HepG2 (cell line): Measurements from ENCODE around the gene ZNF326. TPM values are rescaled to one million over a fixed set of nuclear protein-coding genes. Genes with fewer than 3 reads are reported as not detected.

Experiments used
- ARID4A ChIP-seq: sonication (generic); formaldehyde crosslinking; IDR thresholded peaks from 2 replicates; pipeline ENCODE4 v1.5.0; 2020; ENCODE audit warnings: mild to moderate bottlenecking, missing genetic modification reagents, borderline replicate concordance
- BHLHE40 ChIP-seq: IDR thresholded peaks from 2 replicates; pipeline ENCODE4 v1.6.1; 2011; ENCODE audit warnings: low read length, improper control_type of control experiment
- CBX5 ChIP-seq: sonication (generic); formaldehyde crosslinking; IDR thresholded peaks from 2 replicates; pipeline ENCODE4 v1.4.0; 2020; ENCODE audit warnings: missing genetic modification reagents, borderline replicate concordance
- EHMT2 ChIP-seq: fragments of 200-600 bp; sonication (generic); IDR thresholded peaks from 2 replicates; pipeline ENCODE4 v1.7.0; 2017; ENCODE audit warnings: antibody characterized with exemption, low read depth, low read length, borderline replicate concordance
- HOXA3 ChIP-seq: sonication (generic); formaldehyde crosslinking; IDR thresholded peaks from 2 replicates; pipeline ENCODE4 v1.5.0; 2020; ENCODE audit warnings: missing genetic modification reagents
- PAX8 ChIP-seq: sonication (generic); formaldehyde crosslinking; IDR thresholded peaks from 2 replicates; pipeline ENCODE4 v1.8.0; 2022; ENCODE audit warnings: mild to moderate bottlenecking, missing genetic modification reagents, borderline replicate concordance
- RAD21 ChIP-seq: fragments of 450-650 bp; formaldehyde crosslinking; IDR thresholded peaks from 2 replicates; pipeline ENCODE4 v1.5.0; 2020; ENCODE audit warnings: mild to moderate bottlenecking
- REXO4 ChIP-seq: sonication (generic); formaldehyde crosslinking; IDR thresholded peaks from 2 replicates; pipeline ENCODE4 v1.8.0; 2022; ENCODE audit warnings: missing genetic modification reagents, mild to moderate bottlenecking, borderline replicate concordance
- SP2 ChIP-seq: sonication (generic); formaldehyde crosslinking; IDR thresholded peaks from 2 replicates; pipeline ENCODE4 v1.5.1; 2020; ENCODE audit warnings: mild to moderate bottlenecking, missing genetic modification reagents
- SP4 ChIP-seq: sonication (generic); formaldehyde crosslinking; IDR thresholded peaks from 2 replicates; pipeline ENCODE4 v1.8.1; 2023; ENCODE audit warnings: mild to moderate bottlenecking, missing genetic modification reagents
- STAG1 ChIP-seq: sonication (generic); formaldehyde crosslinking; IDR thresholded peaks from 2 replicates; pipeline ENCODE4 v1.4.0; 2020; ENCODE audit warnings: missing genetic modification reagents
- ZEB1 ChIP-seq: IDR thresholded peaks from 2 replicates; pipeline ENCODE4 v1.6.1; 2012; ENCODE audit warnings: mild to moderate bottlenecking, low read depth, inconsistent platforms; ENCODE audit not compliant: insufficient replicate concordance
- ZMAT3 ChIP-seq: sonication (generic); formaldehyde crosslinking; conservative IDR thresholded peaks from 2 replicates; pipeline ENCODE4 v1.7.0; 2021; ENCODE audit warnings: missing genetic modification reagents
- ZNF235 ChIP-seq: sonication (generic); formaldehyde crosslinking; IDR thresholded peaks from 2 replicates; pipeline ENCODE4 v1.8.1; 2023; ENCODE audit warnings: mild to moderate bottlenecking, missing genetic modification reagents, borderline replicate concordance
- ZNF282 ChIP-seq: fragments of 450-650 bp; IDR thresholded peaks from 2 replicates; pipeline ENCODE4 v1.6.1; 2018; ENCODE audit not compliant: partially characterized antibody
- ZNF567 ChIP-seq: sonication (generic); formaldehyde crosslinking; IDR thresholded peaks from 2 replicates; pipeline ENCODE4 v1.8.1; 2023; ENCODE audit warnings: mild to moderate bottlenecking, missing genetic modification reagents, borderline replicate concordance
- ZNF609 ChIP-seq: sonication (generic); formaldehyde crosslinking; IDR thresholded peaks from 2 replicates; pipeline ENCODE4 v1.4.0; 2020; ENCODE audit warnings: mild to moderate bottlenecking, missing genetic modification reagents, borderline replicate concordance
- polyA plus RNA-seq, 8 experiments: library from polyadenylated mRNA; depleted of rRNA in 3 of 8; stranded (reverse) in 7 of 8; unstranded in 1 of 8; fragments of >200 nt; fragmentation: Illumina TruSeq in 4 of 8; extraction: Trizol in 4 of 8; gene quantifications; 2 replicates each; pipeline versions ENCODE4 v1.2.1 to v1.2.3, GENCODE V29; 2011 to 2016; ENCODE audit warnings: low read depth in 4 of 8, missing spikeins in 1 of 8, mixed read lengths in 1 of 8; ENCODE audit not compliant: insufficient read depth in 1 of 8
- total RNA-seq, 5 experiments: library from RNA; depleted of rRNA; stranded (reverse); fragments of >200 nt; fragmentation: Illumina TruSeq; extraction: Trizol; gene quantifications; 2 replicates each; pipeline ENCODE4 v1.2.3, GENCODE V29; 2016; ENCODE audit warnings: low read depth in 1 of 5
- TF ChIP-seq, protein P1 (sequence below): sonication (generic); formaldehyde crosslinking; IDR thresholded peaks from 2 replicates; pipeline ENCODE4 v1.8.0; 2022; ENCODE audit warnings: missing genetic modification reagents, low read depth, mild to moderate bottlenecking, borderline replicate concordance

Gene ZNF326
- total and polyA plus RNA-seq, 2 of the 13 experiments (the other 11 are each of a cell fraction or from before 2014, with no cell fraction given), result 6.3 to 16.4 TPM

DNA sequence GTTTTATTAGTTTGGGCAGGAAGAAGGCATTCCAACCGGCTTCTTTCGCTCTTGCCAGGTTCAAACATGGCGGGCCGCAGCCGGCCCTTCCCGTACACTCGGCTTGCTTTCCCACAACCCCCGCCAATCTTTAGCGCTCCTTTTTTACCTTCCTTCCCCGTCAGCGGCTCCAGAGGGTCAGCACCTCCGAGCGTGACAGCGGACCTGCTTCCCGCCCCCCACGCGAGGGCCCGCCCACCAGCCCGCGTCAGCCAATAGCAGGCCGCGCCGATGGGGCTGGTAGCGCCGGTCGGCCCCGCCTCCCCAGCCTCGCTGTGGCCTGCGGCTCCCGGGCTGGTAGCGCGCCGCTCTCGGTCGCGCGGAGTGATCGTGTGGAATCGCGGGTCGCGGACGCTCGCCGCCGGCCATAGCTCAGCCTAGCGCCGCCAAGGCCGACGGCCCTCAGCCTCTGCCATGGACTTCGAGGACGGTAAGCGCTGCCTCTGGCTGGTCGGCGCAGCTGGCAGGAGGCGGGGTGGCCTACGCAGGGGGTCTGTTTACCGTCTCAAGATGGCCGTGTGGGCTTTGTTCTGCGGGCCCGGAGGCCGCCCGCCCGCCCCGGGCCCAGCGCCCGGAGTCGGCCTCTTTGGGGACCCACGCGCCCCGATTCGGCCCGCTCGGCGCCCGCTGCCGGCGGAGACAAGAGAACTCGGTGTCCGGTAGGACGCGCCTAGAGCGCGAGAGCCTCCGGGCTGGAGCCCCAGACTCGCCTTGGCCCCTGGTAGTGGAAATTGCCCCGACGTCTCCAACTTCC, at the start of gene ZNF326 (continued):
- TF ChIP-seq SP4, result peak; percentile 98
- no peak for TF ChIP-seq PAX8 (CRISPR knock-in tag)
- peak; percentile 94 for TF ChIP-seq HOXA3 (CRISPR knock-in tag)
- peak; percentile 45; the same call in 1 of the 2 replicates for TF ChIP-seq ZNF567 (CRISPR knock-in tag)
- no peak for TF ChIP-seq CBX5
- TF ChIP-seq ARID4A (CRISPR knock-in tag), result peak; percentile 93
- peak; percentile 88; the same call in 1 of the 2 replicates for TF ChIP-seq ZMAT3
- TF ChIP-seq, protein P1, sequence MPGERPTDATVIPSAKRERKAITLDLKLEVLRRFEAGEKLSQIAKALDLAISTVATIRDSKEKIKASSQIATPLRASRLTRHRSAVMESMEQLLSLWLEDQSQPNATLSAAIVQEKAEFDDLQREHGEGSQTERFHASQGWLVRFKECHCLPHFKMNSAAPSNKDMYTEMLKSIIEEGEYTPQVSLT, result no peak
- no peak for TF ChIP-seq ZEB1
- peak; percentile 88 for TF ChIP-seq SP2 (CRISPR knock-in tag)
- no peak for TF ChIP-seq ZNF282
- TF ChIP-seq STAG1, result peak; percentile 3; the same call in 1 of the 2 replicates
- peak; percentile 77; the same call in 1 of the 2 replicates for TF ChIP-seq REXO4 (CRISPR knock-in tag)
- no peak; the same call in none of the 2 replicates for TF ChIP-seq ZNF609 (CRISPR knock-in tag)
- no peak for TF ChIP-seq EHMT2
- TF ChIP-seq RAD21, result peak; percentile 59
- TF ChIP-seq BHLHE40, result peak; percentile 22; the same call in 1 of the 2 replicates
- TF ChIP-seq ZNF235 (CRISPR knock-in tag), result no peak
